ENCODE data around the gene MEGF8.
A peak's percentile ranks its signal among the peaks of the same experiment; 100 is the strongest.

MEGF8 gene

GRCh38 chr19:42348211-42348610 lies 22.8 kb downstream of the MEGF8 start:
- DNase-seq (ENCODE audit: low read depth) = no peak
- no peak overlapping the region for H3K4me3 ChIP-seq (ENCODE audit: low read depth, low read length)
- TF ChIP-seq CTCF (IDR thresholded peaks at IDR 0.05; ENCODE audit: insufficient read depth, low read depth, low read length, missing control alignments) = no peak

GRCh38 chr19:42349378-42350107 lies 24.1 kb downstream of the MEGF8 start:
- no peak for DNase-seq (ENCODE audit: low read depth)
- no peak for TF ChIP-seq CTCF (IDR thresholded peaks at IDR 0.05; ENCODE audit: insufficient read depth, low read depth, low read length, missing control alignments)
- no peak overlapping the region for H3K4me3 ChIP-seq (ENCODE audit: low read depth, low read length)

- no peak overlapping the region for H3K4me3 ChIP-seq (ENCODE audit: low read depth, low read length)
- DNase-seq (ENCODE audit: low read depth) = no peak
- TF ChIP-seq CTCF (IDR thresholded peaks at IDR 0.05; ENCODE audit: insufficient read depth, low read depth, low read length, missing control alignments) = no peak
Observed at GRCh38 chr19:42350417-42350816, 25.0 kb downstream of the MEGF8 start.

GRCh38 chr19:42351079-42351735 lies 25.8 kb downstream of the MEGF8 start:
- no peak for TF ChIP-seq CTCF (IDR thresholded peaks at IDR 0.05; ENCODE audit: insufficient read depth, low read depth, low read length, missing control alignments)
- DNase-seq (ENCODE audit: low read depth) = no peak
- H3K4me3 ChIP-seq (ENCODE audit: low read depth, low read length) = no peak overlapping the region

GRCh38 chr19:42352301-42353259 lies 27.1 kb downstream of the MEGF8 start:
- H3K4me3 ChIP-seq (ENCODE audit: low read depth, low read length) = no peak overlapping the region
- peak; percentile 62 for DNase-seq (ENCODE audit: low read depth)
- TF ChIP-seq CTCF (IDR thresholded peaks at IDR 0.05; ENCODE audit: insufficient read depth, low read depth, low read length, missing control alignments) = no peak

- TF ChIP-seq CTCF (IDR thresholded peaks at IDR 0.05; ENCODE audit: insufficient read depth, low read depth, low read length, missing control alignments) = no peak
- no peak overlapping the region for H3K4me3 ChIP-seq (ENCODE audit: low read depth, low read length)
- no peak for DNase-seq (ENCODE audit: low read depth)
Observed at GRCh38 chr19:42353341-42354015, 28.0 kb downstream of the MEGF8 start.
